ENCODE data around the gene PHACTR1.

- TF ChIP-seq EZH2phosphoT487 (IDR thresholded peaks at IDR 0.05; ENCODE audit: insufficient read depth, low read depth) (no peak), EZH2 (IDR thresholded peaks at IDR 0.05; ENCODE audit: insufficient read depth, poor library complexity, severe bottlenecking) (no peak)
Observed at GRCh38 chr6:13300643-13301590, 584.4 kb downstream of the PHACTR1 start.

Measured in GM23248 (cell line).